Measurements from ENCODE around the gene COL8A2.
A peak's percentile ranks its signal among the peaks of the same experiment; 100 is the strongest.

The COL8A2 gene

GRCh38 chr1:36092798-36093185 lies 32.2 kb downstream of the COL8A2 start:
- H3K9me3 ChIP-seq (ENCODE audit: insufficient read depth, low read depth, low read length): no peaks in the 10 kb centered on the region
- peaks cover 15% of the 10 kb centered on the region for H4K20me1 ChIP-seq (ENCODE audit: insufficient read depth, low read length, poor library complexity, severe bottlenecking)
- H3K36me3 ChIP-seq (ENCODE audit: insufficient read depth, low read length): peaks cover 16% of the 10 kb centered on the region; the same call in 1 of the 2 replicates
- H3K9ac ChIP-seq (ENCODE audit: low read depth, low read length, poor library complexity, severe bottlenecking): no peak overlapping the region
- TF ChIP-seq EZH2phosphoT487 (IDR thresholded peaks at IDR 0.05; ENCODE audit: borderline replicate concordance) (no peak), CTCF (conservative IDR thresholded peaks at IDR 0.05; ENCODE audit: low read length) (no peak)
- no peak overlapping the region for H3K4me2 ChIP-seq (ENCODE audit: low read depth, low read length, poor library complexity, severe bottlenecking)
- H3F3A ChIP-seq (ENCODE audit: low read depth): no peaks in the 10 kb centered on the region
- H3K4me1 ChIP-seq (ENCODE audit: insufficient read depth, low read length, poor library complexity, severe bottlenecking): peaks cover 14% of the 10 kb centered on the region
- H2AFZ ChIP-seq (ENCODE audit: low read length): no peak overlapping the region
- peaks cover 41% of the 10 kb centered on the region for H3K79me2 ChIP-seq (ENCODE audit: insufficient read depth, low read length)
- H3K4me3 ChIP-seq (ENCODE audit: low read length, poor library complexity, severe bottlenecking): no peak overlapping the region
- H3K27me3 ChIP-seq (ENCODE audit: insufficient read depth, low read length, poor library complexity, severe bottlenecking): no peaks in the 10 kb centered on the region
- H3K9me2 ChIP-seq (replicated peaks; ENCODE audit: low read depth, low read length): no peaks in the 10 kb centered on the region

GRCh38 chr1:36092166-36092797 lies 32.7 kb downstream of the COL8A2 start:
- no peak overlapping the region for H3K4me3 ChIP-seq (ENCODE audit: low read length, poor library complexity, severe bottlenecking)
- H3K27me3 ChIP-seq (ENCODE audit: insufficient read depth, low read length, poor library complexity, severe bottlenecking): no peaks in the 10 kb centered on the region
- peaks cover 16% of the 10 kb centered on the region; the same call in 1 of the 2 replicates for H3K36me3 ChIP-seq (ENCODE audit: insufficient read depth, low read length)
- H3K4me2 ChIP-seq (ENCODE audit: low read depth, low read length, poor library complexity, severe bottlenecking): peak overlapping the region; percentile 7
- TF ChIP-seq CTCF (conservative IDR thresholded peaks at IDR 0.05; ENCODE audit: low read length) (no peak), EZH2phosphoT487 (IDR thresholded peaks at IDR 0.05; ENCODE audit: borderline replicate concordance) (no peak)
- H4K20me1 ChIP-seq (ENCODE audit: insufficient read depth, low read length, poor library complexity, severe bottlenecking): peaks cover 15% of the 10 kb centered on the region
- H3K9me3 ChIP-seq (ENCODE audit: insufficient read depth, low read depth, low read length): no peaks in the 10 kb centered on the region
- peaks cover 14% of the 10 kb centered on the region for H3K4me1 ChIP-seq (ENCODE audit: insufficient read depth, low read length, poor library complexity, severe bottlenecking)
- no peaks in the 10 kb centered on the region for H3F3A ChIP-seq (ENCODE audit: low read depth)
- peaks cover 41% of the 10 kb centered on the region for H3K79me2 ChIP-seq (ENCODE audit: insufficient read depth, low read length)
- H3K9me2 ChIP-seq (replicated peaks; ENCODE audit: low read depth, low read length): no peaks in the 10 kb centered on the region
- no peak overlapping the region for H3K9ac ChIP-seq (ENCODE audit: low read depth, low read length, poor library complexity, severe bottlenecking)
- no peak overlapping the region for H2AFZ ChIP-seq (ENCODE audit: low read length)

GRCh38 chr1:36091698-36092097 lies 33.3 kb downstream of the COL8A2 start:
- Histone ChIP-seq H3K4me1 (ENCODE audit: insufficient read depth, low read length, poor library complexity, severe bottlenecking) (peaks cover 14% of the 10 kb centered on the region), H3K9me3 (ENCODE audit: insufficient read depth, low read depth, low read length) (no peaks in the 10 kb centered on the region), H3K4me2 (ENCODE audit: low read depth, low read length, poor library complexity, severe bottlenecking) (peak overlapping the region; percentile 7), H3K79me2 (ENCODE audit: insufficient read depth, low read length) (peaks cover 41% of the 10 kb centered on the region), H3F3A (ENCODE audit: low read depth) (no peaks in the 10 kb centered on the region), H3K4me3 (ENCODE audit: low read length, poor library complexity, severe bottlenecking) (no peak overlapping the region), H4K20me1 (ENCODE audit: insufficient read depth, low read length, poor library complexity, severe bottlenecking) (peaks cover 15% of the 10 kb centered on the region), H2AFZ (ENCODE audit: low read length) (no peak overlapping the region), H3K9ac (ENCODE audit: low read depth, low read length, poor library complexity, severe bottlenecking) (no peak overlapping the region), H3K27me3 (ENCODE audit: insufficient read depth, low read length, poor library complexity, severe bottlenecking) (no peaks in the 10 kb centered on the region), H3K36me3 (ENCODE audit: insufficient read depth, low read length) (peaks cover 16% of the 10 kb centered on the region; the same call in 1 of the 2 replicates), H3K9me2 (replicated peaks; ENCODE audit: low read depth, low read length) (no peaks in the 10 kb centered on the region)
- TF ChIP-seq EZH2phosphoT487 (IDR thresholded peaks at IDR 0.05; ENCODE audit: borderline replicate concordance) (no peak), CTCF (conservative IDR thresholded peaks at IDR 0.05; ENCODE audit: low read length) (no peak)
